Activated CD4-positive, CD25-positive, alpha-beta regulatory T cell treated with anti-CD3 and anti-CD28 coated beads, Interleukin-2, amount 50 U/mL, for 72 hours (primary cell): ENCODE measurements around the gene MAIP1.

ENCODE experiments used
- DNase-seq: peaks from one replicate; pipeline ENCODE4 v3.0.0; 2021

Gene MAIP1

GRCh38 chr2:199950396-199950795, 5.0 kb upstream of the MAIP1 start:
- DNase-seq, result no peak

- DNase-seq, result no peak
Observed at GRCh38 chr2:199951023-199951422, 4.4 kb upstream of the MAIP1 start.

GRCh38 chr2:199955007-199955338, 409 bp upstream of the MAIP1 start:
- DNase-seq, result no peak

- DNase-seq, result no peak
Observed at GRCh38 chr2:199956062-199956380, 639 bp downstream of the MAIP1 start.

- no peak for DNase-seq
Observed at GRCh38 chr2:199958014-199958413, 2.6 kb downstream of the MAIP1 start.

- no peak for DNase-seq
Observed at GRCh38 chr2:199962203-199962602, 6.8 kb downstream of the MAIP1 start.

GRCh38 chr2:199966405-199966804, 11.0 kb downstream of the MAIP1 start:
- DNase-seq, result no peak

- DNase-seq, result no peak
Observed at GRCh38 chr2:199966976-199967375, 11.6 kb downstream of the MAIP1 start.

GRCh38 chr2:199968126-199968525, 12.7 kb downstream of the MAIP1 start:
- DNase-seq, result no peak

GRCh38 chr2:199972088-199972626, 16.8 kb downstream of the MAIP1 start:
- DNase-seq, result no peak

- DNase-seq, result no peak
Observed at GRCh38 chr2:199973703-199974102, 18.3 kb downstream of the MAIP1 start.

- DNase-seq, result no peak
Observed at GRCh38 chr2:199975273-199975895, 20.0 kb downstream of the MAIP1 start.

- DNase-seq, result no peak
Observed at GRCh38 chr2:199977984-199978415, 22.6 kb downstream of the MAIP1 start.

GRCh38 chr2:199979398-199979797, 24.0 kb downstream of the MAIP1 start:
- DNase-seq, result no peak

- peak; percentile 87 for DNase-seq
Observed at GRCh38 chr2:199979832-199980628, 24.6 kb downstream of the MAIP1 start.

- no peak for DNase-seq
Observed at GRCh38 chr2:199982126-199982843, 26.9 kb downstream of the MAIP1 start.

- no peak for DNase-seq
Observed at GRCh38 chr2:199983534-199983933, 28.2 kb downstream of the MAIP1 start.

- DNase-seq, result no peak
Observed at GRCh38 chr2:199984159-199984558, 28.8 kb downstream of the MAIP1 start.

GRCh38 chr2:199984755-199985154, 29.4 kb downstream of the MAIP1 start:
- no peak for DNase-seq

GRCh38 chr2:199985625-199986207, 30.3 kb downstream of the MAIP1 start:
- DNase-seq, result peak; percentile 58

GRCh38 chr2:199987586-199987985, 32.2 kb downstream of the MAIP1 start:
- DNase-seq, result no peak

GRCh38 chr2:199988151-199988550, 32.8 kb downstream of the MAIP1 start:
- no peak for DNase-seq

GRCh38 chr2:199989822-199990221, 34.4 kb downstream of the MAIP1 start:
- DNase-seq, result no peak

GRCh38 chr2:199991691-199992090, 36.3 kb downstream of the MAIP1 start:
- DNase-seq, result no peak
